Neural cell (in vitro differentiated cells): ENCODE measurements around the gene ISG15. TPM values are rescaled to one million over a fixed set of nuclear protein-coding genes. Genes with fewer than 3 reads are reported as not detected.

Experiments used
- H2AFZ ChIP-seq: fragments of 200-600, 300-800 bp; sonication (generic), shearing (Covaris generic); 2 replicates; pipeline ENCODE4 v1.6.0; 2014; ENCODE audit warnings: low read depth, mild to moderate bottlenecking, antibody characterized with exemption, low read length, moderate library complexity
- H3F3A ChIP-seq: fragments of 200-600 bp; shearing (Covaris generic); 2 replicates; pipeline ENCODE4 v1.6.1; 2016; ENCODE audit warnings: mild to moderate bottlenecking, moderate library complexity, mixed read lengths, antibody characterized with exemption, low read length; ENCODE audit not compliant: insufficient read depth, poor library complexity, severe bottlenecking
- H3K27ac ChIP-seq: fragments of 200-600, 300-800 bp; sonication (generic), shearing (Covaris generic); 2 replicates; pipeline ENCODE4 v1.5.1; 2014; ENCODE audit warnings: mild to moderate bottlenecking, low read length, moderate library complexity
- H3K27me3 ChIP-seq: fragments of 300-800, 200-600 bp; sonication (generic), shearing (Covaris generic); 2 replicates; pipeline ENCODE4 v1.6.0; 2014; ENCODE audit warnings: mild to moderate bottlenecking, low read depth, low read length, moderate library complexity; ENCODE audit not compliant: insufficient read depth
- H3K36me3 ChIP-seq: fragments of 300-800, 200-600 bp; sonication (generic), shearing (Covaris generic); 2 replicates; pipeline ENCODE4 v1.5.1; 2014; ENCODE audit warnings: mild to moderate bottlenecking, antibody characterized with exemption, low read length, moderate library complexity; ENCODE audit not compliant: insufficient read depth
- H3K4me2 ChIP-seq: fragments of 300-800, 200-600 bp; sonication (generic), shearing (Covaris generic); 2 replicates; pipeline ENCODE4 v1.6.0; 2014; ENCODE audit warnings: mild to moderate bottlenecking, low read length
- H3K4me3 ChIP-seq: fragments of 300-800, 200-600 bp; sonication (generic), shearing (Covaris generic); 2 replicates; pipeline ENCODE4 v1.5.1; 2014; ENCODE audit warnings: mild to moderate bottlenecking, low read length, moderate library complexity
- H3K79me2 ChIP-seq: fragments of 200-600 bp; shearing (Covaris generic); replicated peaks from 2 replicates; pipeline ENCODE4 v1.6.0; 2014; ENCODE audit warnings: mild to moderate bottlenecking, low read length, moderate library complexity; ENCODE audit not compliant: insufficient read depth
- H3K9ac ChIP-seq: fragments of 300-800, 200-600 bp; sonication (generic), shearing (Covaris generic); 2 replicates; pipeline ENCODE4 v1.6.1; 2016; ENCODE audit warnings: mild to moderate bottlenecking, low read length, mixed read lengths
- H3K9me2 ChIP-seq: fragments of 200-600 bp; shearing (Covaris generic); 2 replicates; pipeline ENCODE4 v1.6.1; 2016; ENCODE audit warnings: mild to moderate bottlenecking, low read length, mixed read lengths; ENCODE audit not compliant: insufficient read depth
- H3K9me3 ChIP-seq: fragments of 200-600, 300-800 bp; sonication (generic), shearing (Covaris generic); 2 replicates; pipeline ENCODE4 v1.6.1; 2016; ENCODE audit warnings: mild to moderate bottlenecking, mixed run types, low read length, moderate library complexity, mixed read lengths
- H4K20me1 ChIP-seq: fragments of 200-600 bp; shearing (Covaris generic); 2 replicates; pipeline ENCODE4 v1.6.1; 2016; ENCODE audit warnings: mild to moderate bottlenecking, mixed run types; ENCODE audit not compliant: insufficient read depth
- CTCF ChIP-seq: fragments of 450-650 bp; IDR thresholded peaks from 2 replicates; pipeline ENCODE4 v1.5.1; 2014; ENCODE audit warnings: antibody characterized with exemption, mild to moderate bottlenecking, moderate library complexity; ENCODE audit not compliant: poor library complexity, severe bottlenecking
- EP300 ChIP-seq: fragments of 450-650 bp; conservative IDR thresholded peaks from 2 replicates; pipeline ENCODE4 v1.6.1; 2014; ENCODE audit warnings: antibody characterized with exemption, mild to moderate bottlenecking, moderate library complexity; ENCODE audit not compliant: poor library complexity, severe bottlenecking
- EZH2 ChIP-seq: fragments of 200-600, 300-800 bp; shearing (Covaris generic), sonication (generic); IDR thresholded peaks from 2 replicates; pipeline ENCODE4 v1.6.1; 2014; ENCODE audit warnings: antibody characterized with exemption, low read length, borderline replicate concordance, mild to moderate bottlenecking; ENCODE audit not compliant: insufficient read depth, poor library complexity, severe bottlenecking
- MXI1 ChIP-seq: fragments of 450-650 bp; conservative IDR thresholded peaks from 2 replicates; pipeline ENCODE4 v1.6.1; 2014; ENCODE audit warnings: antibody characterized with exemption, mild to moderate bottlenecking; ENCODE audit not compliant: poor library complexity, severe bottlenecking
- POLR2AphosphoS5 ChIP-seq: IDR thresholded peaks from 2 replicates; pipeline ENCODE4 v1.6.1; 2012
- RAD21 ChIP-seq: fragments of 450-650 bp; conservative IDR thresholded peaks from 2 replicates; pipeline ENCODE4 v1.6.1; 2014; ENCODE audit warnings: antibody characterized with exemption, mild to moderate bottlenecking, moderate library complexity
- REST ChIP-seq: IDR thresholded peaks from 2 replicates; pipeline ENCODE4 v1.6.1; 2012; ENCODE audit warnings: borderline replicate concordance
- SMC3 ChIP-seq: fragments of 450-650 bp; conservative IDR thresholded peaks from 2 replicates; pipeline ENCODE4 v1.6.1; 2014; ENCODE audit warnings: antibody characterized with exemption, mild to moderate bottlenecking, moderate library complexity; ENCODE audit not compliant: poor library complexity
- TAF1 ChIP-seq: IDR thresholded peaks from 2 replicates; pipeline ENCODE4 v1.6.1; 2012; ENCODE audit warnings: low read depth
- polyA plus RNA-seq: library from polyadenylated mRNA; depleted of rRNA; stranded (reverse); fragments of >200 nt; gene quantifications from 2 replicates; pipeline ENCODE4 v1.2.3, GENCODE V29; 2014

ISG15 gene
- polyA plus RNA-seq, 1 donor from 2014 or later, result 8.0 TPM

- H3K27ac ChIP-seq, result peak overlapping the region; percentile 65
- no peaks in the 10 kb centered on the region for H3K9me2 ChIP-seq
- H4K20me1 ChIP-seq, result no peaks in the 10 kb centered on the region
- TF ChIP-seq REST (peak; percentile 4), EZH2 (no peak), EP300 (peak; percentile 52), MXI1 (peak; percentile 59), POLR2AphosphoS5 (peak; percentile 67), CTCF (peak; percentile 96), SMC3 (peak; percentile 75), TAF1 (peak; percentile 43), RAD21 (peak; percentile 92)
- H3K9ac ChIP-seq, result peak overlapping the region; percentile 85
- peaks cover 4% of the 10 kb centered on the region for H3K79me2 ChIP-seq
- H3F3A ChIP-seq, result no peaks in the 10 kb centered on the region
- no peaks in the 10 kb centered on the region for H3K9me3 ChIP-seq
- peak overlapping the region; percentile 69 for H3K4me3 ChIP-seq
- H3K27me3 ChIP-seq, result no peaks in the 10 kb centered on the region
- no peaks in the 10 kb centered on the region for H3K36me3 ChIP-seq
- no peak overlapping the region for H3K4me2 ChIP-seq
- H2AFZ ChIP-seq, result no peak overlapping the region
Measured at GRCh38 chr1:1033009-1033587, 19.8 kb downstream of the ISG15 start.

GRCh38 chr1:1033731-1034438 is 20.6 kb downstream of the ISG15 start:
- Histone ChIP-seq H3K4me3 (peak overlapping the region; percentile 69), H3K9me2 (no peaks in the 10 kb centered on the region), H3K27me3 (no peaks in the 10 kb centered on the region), H3K36me3 (no peaks in the 10 kb centered on the region), H3F3A (no peaks in the 10 kb centered on the region), H3K9ac (peak overlapping the region; percentile 85), H2AFZ (no peak overlapping the region), H3K27ac (peak overlapping the region; percentile 65), H4K20me1 (no peaks in the 10 kb centered on the region), H3K4me2 (peak overlapping the region; percentile 48), H3K79me2 (peaks cover 4% of the 10 kb centered on the region), H3K9me3 (no peaks in the 10 kb centered on the region)
- TF ChIP-seq EP300 (no peak), POLR2AphosphoS5 (no peak), TAF1 (no peak), RAD21 (no peak), REST (peak; percentile 7), MXI1 (peak; percentile 23), EZH2 (no peak), SMC3 (no peak)
